Measurements from ENCODE around the gene ETV3L. TPM values are rescaled to one million over a fixed set of nuclear protein-coding genes. Genes with fewer than 3 reads are reported as not detected.

ETV3L gene
- total RNA-seq, 1 donor from 2014 or later: not detected

DNA sequence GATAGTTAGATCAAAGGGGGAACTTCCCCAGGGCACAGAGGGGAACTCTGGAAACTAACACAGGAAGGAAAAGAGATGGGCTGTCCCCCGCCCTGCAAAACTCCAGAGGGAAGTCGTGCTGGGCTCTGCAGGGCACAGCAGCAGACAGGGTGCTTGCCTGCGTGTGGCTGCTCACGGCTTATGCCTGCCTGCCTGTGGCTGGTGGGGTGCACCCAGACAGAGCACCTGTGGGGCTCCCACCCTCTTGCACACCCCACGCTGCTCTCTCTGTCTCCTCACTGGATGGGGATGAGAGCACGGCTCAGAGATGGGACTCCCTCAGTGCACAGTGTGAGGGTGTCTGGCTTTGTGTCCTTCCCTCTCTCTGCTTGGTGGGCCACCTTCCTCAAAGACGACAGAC lies 13.5 kb upstream of the ETV3L start:
- no peak overlapping the region for H3K9ac ChIP-seq (ENCODE audit: low read length)
- DNase-seq (ENCODE audit: low read depth) (no peak), FAIRE-seq (no peak)
- TF ChIP-seq CTCF (IDR thresholded peaks at IDR 0.05; ENCODE audit: insufficient read depth, low read depth, low read length) (no peak), EZH2 (IDR thresholded peaks at IDR 0.05; ENCODE audit: insufficient read depth, low read length) (no peak)
- peaks cover 20% of the 10 kb centered on the region for H3K4me1 Mint-ChIP-seq (ENCODE audit: low read depth, unreplicated experiment)
- no peak overlapping the region for H2AFZ ChIP-seq (ENCODE audit: low read depth, low read length)
- H3K9me3 Mint-ChIP-seq (ENCODE audit: unreplicated experiment): no peaks in the 10 kb centered on the region
- no peak overlapping the region for H3K4me2 ChIP-seq (ENCODE audit: low read length)
- no peak overlapping the region for H3K4me3 ChIP-seq (ENCODE audit: insufficient read depth, low read depth, low read length)
- H3K79me2 ChIP-seq (ENCODE audit: insufficient read depth, low read length): no peaks in the 10 kb centered on the region
- H3K4me1 ChIP-seq (ENCODE audit: insufficient read depth, low read length): peaks cover 2% of the 10 kb centered on the region
- H4K20me1 ChIP-seq (ENCODE audit: insufficient read depth, low read length): no peaks in the 10 kb centered on the region
- H3K27ac Mint-ChIP-seq (ENCODE audit: unreplicated experiment): no peak overlapping the region
- H3K36me3 Mint-ChIP-seq (ENCODE audit: low read depth, unreplicated experiment): no peaks in the 10 kb centered on the region
- H3K27me3 ChIP-seq (ENCODE audit: insufficient read depth, low read length): peaks cover 3% of the 10 kb centered on the region
- no peak overlapping the region for H3K4me3 Mint-ChIP-seq (ENCODE audit: unreplicated experiment)
- peaks cover 22% of the 10 kb centered on the region for H3K27me3 Mint-ChIP-seq (ENCODE audit: low read depth, unreplicated experiment)
- H3K36me3 ChIP-seq (ENCODE audit: insufficient read depth, low read length): no peaks in the 10 kb centered on the region
- no peaks in the 10 kb centered on the region for H3K9me3 ChIP-seq (ENCODE audit: insufficient read depth, low read depth, low read length)
- no peak overlapping the region for H3K27ac ChIP-seq (ENCODE audit: low read depth, low read length)

- no peak for FAIRE-seq
- Mint-ChIP-seq H3K9me3 (ENCODE audit: unreplicated experiment) (no peaks in the 10 kb centered on the region), H3K27me3 (ENCODE audit: low read depth, unreplicated experiment) (peaks cover 22% of the 10 kb centered on the region), H3K36me3 (ENCODE audit: low read depth, unreplicated experiment) (no peaks in the 10 kb centered on the region), H3K4me3 (ENCODE audit: unreplicated experiment) (peak overlapping the region; percentile 15), H3K4me1 (ENCODE audit: low read depth, unreplicated experiment) (peaks cover 20% of the 10 kb centered on the region), H3K27ac (ENCODE audit: unreplicated experiment) (no peak overlapping the region)
- Histone ChIP-seq H3K27me3 (ENCODE audit: insufficient read depth, low read length) (peaks cover 3% of the 10 kb centered on the region), H3K4me1 (ENCODE audit: insufficient read depth, low read length) (peaks cover 4% of the 10 kb centered on the region), H3K4me3 (ENCODE audit: insufficient read depth, low read depth, low read length) (no peak overlapping the region), H3K36me3 (ENCODE audit: insufficient read depth, low read length) (no peaks in the 10 kb centered on the region), H2AFZ (ENCODE audit: low read depth, low read length) (no peak overlapping the region), H4K20me1 (ENCODE audit: insufficient read depth, low read length) (no peaks in the 10 kb centered on the region), H3K27ac (ENCODE audit: low read depth, low read length) (no peak overlapping the region), H3K79me2 (ENCODE audit: insufficient read depth, low read length) (no peaks in the 10 kb centered on the region), H3K9ac (ENCODE audit: low read length) (no peak overlapping the region), H3K4me2 (ENCODE audit: low read length) (no peak overlapping the region), H3K9me3 (ENCODE audit: insufficient read depth, low read depth, low read length) (no peaks in the 10 kb centered on the region)
- TF ChIP-seq CTCF (IDR thresholded peaks at IDR 0.05; ENCODE audit: insufficient read depth, low read depth, low read length): no peak
- no peak for TF ChIP-seq EZH2 (IDR thresholded peaks at IDR 0.05; ENCODE audit: insufficient read depth, low read length)
- DNase-seq (ENCODE audit: low read depth): no peak
Measured at GRCh38 chr1:157112186-157112867, 12.7 kb upstream of the ETV3L start.
